HG02884 (cell line): Measurements from ENCODE around the gene PHACTR3.

Experiments used
- ATAC-seq: cut with Tn5 transposase; IDR thresholded peaks from one replicate; pipeline ENCODE4 v1.9.1; 2021; ENCODE audit warnings: mild to moderate bottlenecking, moderate library complexity; ENCODE audit not compliant: unreplicated experiment

Gene PHACTR3

DNA sequence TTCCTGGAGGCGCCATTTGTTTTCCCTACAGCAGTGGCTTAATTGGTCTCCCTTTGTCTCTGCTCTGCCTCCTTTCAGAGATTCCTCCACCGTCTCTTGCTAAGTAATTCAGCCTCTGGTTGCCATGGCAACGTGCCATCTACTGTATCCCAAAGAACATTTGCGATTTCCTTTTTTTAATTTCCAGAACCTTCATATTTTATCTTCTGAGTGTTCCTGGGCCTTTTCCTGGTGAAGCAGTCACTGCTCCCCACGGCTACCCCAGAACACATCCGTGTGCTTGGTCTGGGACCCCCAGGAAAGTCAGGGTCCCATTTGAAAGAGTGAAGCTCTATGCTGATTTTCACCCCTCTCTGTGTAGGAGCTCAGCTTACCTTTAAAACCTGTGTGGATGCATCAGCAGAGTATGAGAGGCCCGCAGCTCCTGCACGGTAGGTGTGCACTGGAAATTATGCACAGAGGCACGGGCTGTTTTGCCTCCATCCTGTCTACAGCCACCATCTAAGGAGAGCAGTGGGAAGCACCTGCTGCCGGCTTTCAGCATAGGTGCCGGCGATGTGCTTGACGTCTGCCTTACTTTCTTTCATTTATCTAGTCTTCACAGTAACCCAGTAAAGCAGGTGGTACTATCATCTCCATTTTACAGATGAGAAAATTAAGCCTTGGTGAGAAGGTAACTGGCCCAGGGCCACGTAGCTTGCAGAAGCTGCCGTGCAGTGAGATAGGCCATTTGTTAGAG lies 206.3 kb downstream of the PHACTR3 start:
- no peak for ATAC-seq

DNA sequence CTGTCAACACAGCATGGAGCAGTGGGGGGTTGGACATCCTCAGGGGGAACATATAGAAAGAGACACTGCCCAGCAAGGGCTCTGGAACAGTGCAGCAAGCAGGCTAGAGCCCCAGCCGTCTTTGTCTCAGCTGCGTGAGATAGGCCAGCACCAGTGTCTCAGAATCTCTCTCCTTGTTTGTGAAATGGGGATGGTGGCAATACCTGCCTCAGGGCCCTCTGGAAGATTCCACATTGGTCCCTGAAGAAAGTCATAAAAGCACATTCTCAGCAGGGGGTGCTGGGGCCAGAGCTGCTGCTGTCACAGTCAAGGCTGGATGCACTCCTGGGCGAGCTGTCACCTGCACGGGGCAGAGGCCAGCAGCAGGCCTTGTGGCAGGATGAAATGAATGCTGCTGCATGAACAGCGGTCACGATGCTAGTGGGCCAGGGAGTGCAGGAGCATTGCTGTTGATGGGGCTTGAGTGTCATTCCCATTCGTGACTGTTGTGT lies 207.4 kb downstream of the PHACTR3 start:
- no peak for ATAC-seq

DNA sequence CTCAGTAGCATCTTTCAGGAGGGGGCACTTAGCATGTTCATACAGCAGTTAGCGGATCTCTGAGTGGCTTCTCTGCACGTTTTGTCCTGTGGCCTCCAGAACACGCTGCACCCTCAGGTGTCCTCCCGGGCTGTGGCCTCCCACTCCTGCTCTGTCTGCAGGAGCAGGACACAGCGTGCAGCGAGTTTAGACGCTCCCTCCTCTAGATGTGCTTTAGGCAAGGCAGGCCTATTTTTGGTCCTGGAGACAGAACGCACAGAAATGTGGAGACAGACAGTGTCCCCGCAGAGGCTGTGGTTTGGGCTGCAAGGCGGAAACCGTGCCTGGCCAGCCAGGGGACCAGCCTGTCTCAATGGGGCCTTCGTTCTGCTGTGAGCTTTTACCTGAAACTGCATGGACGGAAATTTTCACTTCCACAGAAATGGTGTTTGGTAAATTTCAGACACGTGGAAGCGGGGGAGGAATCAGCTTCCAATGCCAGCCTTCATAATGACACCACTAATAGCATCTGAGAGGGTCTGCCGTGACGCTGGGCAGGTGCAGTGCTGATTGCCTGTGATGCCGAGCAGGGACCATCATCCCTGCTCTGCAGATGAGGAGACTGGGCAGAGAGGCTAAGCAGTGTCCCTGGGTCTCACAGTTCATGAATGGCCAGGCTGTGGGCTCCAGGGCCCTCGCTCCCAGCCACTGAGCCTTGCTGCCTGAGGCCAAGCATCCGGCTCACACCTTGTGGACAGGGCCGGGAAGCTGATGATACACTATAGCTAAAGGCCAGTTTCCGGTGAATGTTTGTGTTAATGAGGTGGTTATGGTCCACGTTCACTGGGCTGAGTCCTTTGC lies 208.2 kb downstream of the PHACTR3 start:
- ATAC-seq: no peak

DNA sequence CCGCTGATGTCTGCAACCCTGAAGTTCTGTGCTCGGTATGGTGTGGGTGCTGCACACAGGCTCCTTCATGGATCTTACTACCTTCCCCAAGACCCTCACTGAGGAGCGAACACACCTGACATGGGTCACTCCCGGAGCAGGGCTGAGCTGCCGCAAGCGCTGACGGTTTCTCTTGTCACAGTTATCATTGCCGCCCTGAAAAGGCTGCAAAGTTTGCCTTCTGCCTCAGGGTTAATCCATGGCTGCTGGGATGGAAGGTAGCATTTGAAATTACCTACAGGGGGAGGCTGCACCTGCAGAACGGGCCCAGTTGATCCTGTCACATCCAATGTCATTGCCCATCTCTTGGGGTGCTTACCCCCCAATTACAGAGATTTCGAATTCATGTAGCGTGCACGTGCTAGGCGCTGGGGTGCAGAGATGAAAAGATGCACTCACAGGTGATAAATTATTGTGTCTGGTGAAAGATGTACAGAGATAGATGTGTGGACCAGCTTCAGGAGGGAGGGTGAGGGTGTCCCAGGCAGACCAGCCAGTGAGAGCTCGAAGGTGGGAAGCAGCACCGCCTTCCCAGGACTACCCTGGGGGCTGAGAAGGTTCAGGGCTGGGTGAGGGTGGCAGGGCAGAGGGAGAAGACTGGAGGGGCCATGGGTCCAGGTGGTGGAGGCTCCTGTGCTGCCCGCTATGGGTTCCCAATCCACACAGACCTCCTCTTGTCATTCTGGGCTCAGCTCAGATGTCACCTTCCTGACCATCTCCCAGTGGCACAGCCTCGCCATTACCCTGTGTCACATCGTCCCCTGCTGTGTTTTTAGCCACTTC lies 209.0 kb downstream of the PHACTR3 start:
- ATAC-seq: no peak

DNA sequence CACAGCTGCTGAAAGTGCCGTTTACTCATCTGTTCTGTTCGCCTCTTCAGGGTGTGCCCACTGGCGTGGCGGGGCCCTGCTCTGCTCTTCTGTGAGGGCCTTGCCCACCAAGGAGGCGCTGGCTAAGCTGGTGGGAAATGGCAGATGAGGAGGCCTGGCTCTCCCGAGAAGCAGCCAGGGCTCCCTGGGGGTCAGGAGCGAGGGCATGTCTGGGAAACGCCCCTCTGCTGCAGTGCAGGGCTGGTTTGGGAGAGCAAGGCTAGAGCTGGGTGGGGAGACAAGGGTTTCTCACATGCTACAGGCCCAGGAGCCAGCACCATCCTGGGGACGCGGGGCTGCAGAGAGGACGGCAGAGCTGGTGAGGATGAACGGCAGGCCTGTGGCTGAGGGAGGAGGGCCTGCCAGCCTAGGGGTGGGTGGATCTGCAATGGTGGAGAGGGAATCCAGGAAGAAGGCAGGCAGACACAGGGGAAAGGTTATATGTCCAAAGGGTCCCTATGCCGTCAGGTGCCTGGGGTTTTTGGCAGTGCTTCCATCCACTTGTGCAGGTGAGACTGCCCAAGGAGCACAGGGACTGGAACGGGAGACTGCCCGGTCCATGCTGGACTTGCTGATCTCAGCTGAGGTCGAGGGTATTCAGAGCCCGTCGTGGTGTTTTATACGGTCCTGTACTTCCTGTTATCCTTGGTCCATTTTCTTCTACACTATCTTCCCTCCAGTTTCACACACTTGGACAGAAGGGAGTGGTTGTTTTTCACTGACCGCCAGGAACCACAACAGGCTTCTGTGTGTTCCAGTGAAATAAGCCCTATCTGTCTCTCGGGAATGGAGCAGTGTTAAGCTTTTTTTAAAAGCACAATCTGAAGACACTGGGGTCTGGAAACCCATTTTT lies 209.9 kb downstream of the PHACTR3 start:
- ATAC-seq: no peak

DNA sequence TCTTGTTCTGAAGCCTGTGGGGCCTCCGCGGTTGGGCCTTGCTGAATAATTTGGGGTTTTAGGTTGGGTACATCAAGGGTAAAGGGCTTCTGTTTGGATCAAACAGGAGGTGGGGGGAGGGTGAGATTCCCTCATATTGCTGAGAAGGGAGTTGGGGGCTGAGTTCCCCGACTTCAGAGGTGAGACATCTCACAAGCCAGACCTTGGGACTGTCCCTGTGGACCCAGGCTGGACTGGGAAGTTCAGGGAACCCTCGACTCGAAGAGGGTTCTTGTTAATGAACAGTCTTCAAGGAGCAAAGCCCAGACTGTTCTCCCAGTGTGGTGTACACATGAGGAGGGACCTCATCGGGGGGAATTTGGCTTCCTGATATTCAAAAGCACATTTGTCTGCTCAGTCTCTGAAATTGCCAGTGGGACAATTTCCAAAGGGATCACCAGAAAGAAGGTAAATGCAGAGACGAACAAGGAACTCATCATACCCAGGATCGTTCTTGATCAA lies 210.6 kb downstream of the PHACTR3 start:
- ATAC-seq: no peak

DNA sequence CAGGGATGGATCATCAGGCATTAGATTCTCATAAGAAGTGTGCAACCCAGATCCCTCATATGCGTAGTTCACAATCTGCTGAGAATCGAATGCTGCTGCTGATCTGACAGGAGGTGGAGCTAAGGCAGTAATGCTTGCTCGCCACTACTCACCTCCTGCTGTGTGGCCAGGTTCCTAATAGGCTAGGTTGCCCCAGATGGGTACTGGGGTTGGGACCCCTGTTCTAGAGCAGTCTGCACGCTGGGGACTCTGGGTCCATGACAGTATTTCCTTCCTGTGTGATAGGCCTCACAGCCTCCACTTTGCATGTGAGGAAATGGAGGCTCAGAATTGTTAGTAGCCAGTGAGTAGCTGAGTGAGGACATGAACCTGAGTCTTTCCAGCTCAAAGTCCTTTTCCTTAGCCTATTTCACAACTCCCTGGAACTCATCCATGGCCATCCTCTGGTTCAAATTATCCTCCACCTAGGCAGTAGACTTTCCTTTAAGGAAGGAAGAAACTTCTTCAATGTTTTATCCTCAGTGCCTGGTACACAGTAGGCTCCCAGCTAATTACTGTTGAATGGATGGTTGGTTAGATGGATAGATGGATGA lies 211.9 kb downstream of the PHACTR3 start:
- ATAC-seq: no peak

DNA sequence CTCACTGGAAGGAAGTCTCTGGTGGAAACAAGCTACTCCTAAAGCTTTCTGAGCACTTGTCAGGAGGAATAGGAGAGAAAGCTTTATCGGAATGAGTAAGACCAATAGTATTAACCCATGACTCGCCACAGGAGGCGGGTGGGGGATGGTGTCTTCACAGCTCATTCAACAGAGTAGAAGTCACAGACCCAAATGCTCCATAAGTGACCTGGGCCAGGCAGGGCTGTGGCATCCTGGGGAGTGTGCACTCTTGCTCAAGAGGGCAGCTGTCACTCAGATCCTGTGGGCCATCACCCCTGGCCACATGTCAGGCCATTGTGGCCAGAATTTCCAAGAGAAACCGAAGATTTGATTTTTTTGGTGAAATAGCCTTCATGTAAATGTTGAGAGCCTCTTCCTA lies 213.1 kb downstream of the PHACTR3 start:
- no peak for ATAC-seq

DNA sequence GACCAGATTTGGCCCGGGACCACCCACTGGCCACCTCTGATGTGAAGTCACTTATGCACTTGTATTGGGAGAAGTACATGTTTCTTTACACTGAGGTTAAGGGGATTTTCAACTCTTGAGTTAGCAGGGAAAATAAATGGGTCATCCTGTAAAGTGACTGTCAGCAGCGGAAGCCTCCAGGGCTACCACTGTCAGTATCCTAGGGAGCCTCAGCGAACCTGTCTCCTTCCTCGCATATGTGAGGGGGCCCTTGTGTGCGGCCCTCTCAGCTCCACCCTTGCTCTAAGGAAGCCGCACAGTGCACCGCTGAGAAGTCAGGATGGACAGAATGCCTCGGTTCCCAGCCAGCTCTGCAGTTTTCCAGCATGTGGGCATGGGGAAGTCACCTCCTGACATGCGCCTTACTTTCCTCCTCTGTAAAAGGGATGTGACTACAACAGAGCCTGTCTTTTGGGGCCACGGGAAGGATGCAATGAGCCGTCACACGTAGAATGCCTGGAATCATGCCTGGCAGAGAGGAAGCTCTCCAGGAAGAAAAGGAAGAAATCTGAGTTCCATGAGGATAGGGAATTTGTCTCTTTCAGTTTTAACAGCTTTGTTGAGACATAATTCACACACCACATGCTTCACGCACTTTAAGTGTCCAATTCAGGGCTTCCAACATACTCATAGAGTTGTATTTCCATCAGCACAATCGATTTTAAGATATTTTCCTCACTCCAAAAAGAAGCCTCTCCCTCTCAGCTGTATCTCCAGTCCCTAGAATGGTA lies 213.7 kb downstream of the PHACTR3 start:
- no peak for ATAC-seq

DNA sequence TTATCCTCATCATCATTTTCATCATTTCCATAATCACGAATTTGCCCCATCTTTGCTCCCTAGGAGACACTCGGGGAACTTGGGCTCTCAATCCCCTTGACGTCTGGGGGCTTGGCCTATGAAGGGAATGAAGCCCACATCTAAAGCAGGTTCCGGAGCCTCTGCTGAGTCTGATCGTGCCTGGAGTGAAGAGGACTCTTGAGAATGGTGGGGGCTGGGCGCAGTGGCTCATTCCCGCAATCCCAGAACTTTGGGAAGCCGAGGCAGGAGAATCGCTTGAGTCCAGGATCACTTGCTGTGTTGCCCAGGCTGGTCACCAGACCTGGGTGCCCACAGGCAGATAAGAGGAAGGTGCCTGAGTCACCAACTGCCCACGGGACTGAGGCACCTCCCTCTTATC lies 214.6 kb downstream of the PHACTR3 start:
- ATAC-seq: no peak

DNA sequence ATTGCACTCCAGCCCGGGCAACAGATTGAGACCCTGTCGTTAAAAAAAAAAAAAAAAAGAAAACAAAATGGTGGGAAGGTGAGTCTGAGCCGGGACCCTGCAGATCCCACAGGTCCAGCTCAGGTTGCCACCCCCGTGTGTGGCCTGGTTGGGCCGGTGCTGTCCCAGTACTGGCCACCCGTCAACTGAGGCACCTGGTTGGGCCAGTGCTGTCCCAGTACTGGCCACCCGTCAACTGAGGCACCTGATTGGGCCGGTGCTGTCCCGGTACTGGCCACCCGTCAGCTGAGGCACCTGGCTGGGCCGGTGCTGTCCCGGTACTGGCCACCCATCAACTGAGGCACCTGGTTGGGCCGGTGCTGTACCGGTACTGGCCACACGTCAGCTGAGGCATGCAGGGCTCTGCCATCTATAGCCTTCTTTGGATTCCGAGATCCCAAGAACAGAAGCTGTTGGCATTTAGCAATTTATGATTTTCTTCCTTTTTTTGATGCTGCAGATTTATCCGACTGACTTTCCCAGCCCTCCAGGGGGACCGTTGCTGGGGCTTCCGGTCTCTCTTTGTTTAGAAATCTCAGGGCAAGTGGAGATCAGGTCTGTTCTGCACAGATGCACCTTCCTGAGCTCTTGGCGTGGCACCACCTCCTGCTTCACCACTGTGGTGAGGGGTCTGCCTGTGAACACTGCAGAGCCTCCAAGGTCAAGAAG lies 215.3 kb downstream of the PHACTR3 start:
- ATAC-seq: no peak

DNA sequence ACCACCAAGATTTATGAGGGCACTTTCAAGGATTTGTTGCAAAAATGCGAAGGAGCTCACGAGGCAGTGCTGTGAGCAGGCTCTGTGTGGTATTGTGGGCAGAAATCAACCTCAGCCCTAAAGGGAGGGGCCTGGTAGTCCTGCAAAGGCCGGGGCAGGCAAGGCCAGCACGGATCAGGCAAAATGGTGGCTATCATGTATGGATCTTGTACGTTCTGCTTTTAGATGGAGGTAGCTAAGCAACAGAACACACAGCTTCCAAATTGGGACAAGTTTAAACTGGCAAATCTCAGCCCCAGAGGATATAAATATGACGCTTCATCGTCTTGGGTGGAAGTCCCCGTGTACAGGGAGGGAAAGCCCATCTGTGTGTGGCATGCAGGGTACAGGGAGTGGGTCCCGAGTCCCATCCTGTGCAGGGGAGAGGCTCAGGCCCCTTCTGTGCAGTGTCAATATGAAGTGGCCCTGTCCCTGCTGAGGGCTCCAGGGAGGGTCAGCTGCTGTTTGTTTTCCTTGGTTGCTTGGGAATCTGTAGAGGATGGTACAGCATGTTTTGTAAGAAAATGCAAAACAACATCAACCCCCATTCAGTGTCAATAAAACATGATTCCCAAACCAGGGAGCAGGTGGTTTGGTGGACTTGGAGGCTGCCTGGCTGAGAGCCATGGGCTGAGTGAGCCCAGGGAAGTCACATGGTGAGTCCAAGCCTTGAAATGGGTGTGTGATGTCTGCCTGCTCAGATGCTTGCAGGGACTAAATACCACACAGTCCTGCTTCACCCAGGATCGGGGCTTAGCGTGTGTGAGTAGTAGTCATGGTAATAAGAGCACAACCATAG lies 216.1 kb downstream of the PHACTR3 start:
- no peak for ATAC-seq

DNA sequence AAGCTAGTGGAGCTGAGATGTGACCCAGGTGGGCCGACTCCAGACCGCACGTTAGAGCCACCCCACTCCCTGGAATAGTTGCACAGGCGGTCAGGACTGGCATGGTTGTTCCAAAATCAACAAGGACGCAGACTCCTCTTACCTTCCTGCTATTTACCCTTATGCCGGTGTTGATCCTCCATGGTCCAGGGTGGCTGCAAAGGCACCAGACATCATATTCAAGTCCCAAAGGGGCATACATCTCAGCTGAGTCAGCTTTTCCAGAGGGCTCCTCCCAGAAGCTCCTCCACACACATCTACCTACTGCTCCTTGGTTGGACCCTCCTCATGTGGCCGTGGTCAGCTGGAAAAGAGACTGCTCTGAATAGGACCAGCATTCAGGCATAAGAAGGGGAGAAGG lies 216.9 kb downstream of the PHACTR3 start:
- no peak for ATAC-seq

DNA sequence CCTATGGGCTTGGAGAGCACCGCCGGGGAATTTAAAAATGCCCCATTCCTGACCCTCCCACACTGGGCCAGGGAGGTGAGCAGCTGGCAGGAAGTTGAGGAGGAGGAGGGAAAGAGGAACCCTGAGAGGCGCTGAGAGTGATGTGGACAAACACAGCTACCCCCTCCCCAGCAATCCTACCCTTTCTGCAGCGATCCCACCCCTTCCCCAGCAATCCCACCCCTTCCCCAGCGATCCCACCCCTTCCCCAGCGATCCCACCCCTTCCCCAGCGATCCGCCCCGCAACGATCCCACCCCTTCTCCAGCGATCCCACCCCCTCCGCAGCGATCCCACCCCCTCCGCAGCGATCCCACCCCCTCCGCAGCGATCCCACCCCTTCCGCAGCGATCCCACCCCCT lies 217.4 kb downstream of the PHACTR3 start:
- ATAC-seq: no peak

DNA sequence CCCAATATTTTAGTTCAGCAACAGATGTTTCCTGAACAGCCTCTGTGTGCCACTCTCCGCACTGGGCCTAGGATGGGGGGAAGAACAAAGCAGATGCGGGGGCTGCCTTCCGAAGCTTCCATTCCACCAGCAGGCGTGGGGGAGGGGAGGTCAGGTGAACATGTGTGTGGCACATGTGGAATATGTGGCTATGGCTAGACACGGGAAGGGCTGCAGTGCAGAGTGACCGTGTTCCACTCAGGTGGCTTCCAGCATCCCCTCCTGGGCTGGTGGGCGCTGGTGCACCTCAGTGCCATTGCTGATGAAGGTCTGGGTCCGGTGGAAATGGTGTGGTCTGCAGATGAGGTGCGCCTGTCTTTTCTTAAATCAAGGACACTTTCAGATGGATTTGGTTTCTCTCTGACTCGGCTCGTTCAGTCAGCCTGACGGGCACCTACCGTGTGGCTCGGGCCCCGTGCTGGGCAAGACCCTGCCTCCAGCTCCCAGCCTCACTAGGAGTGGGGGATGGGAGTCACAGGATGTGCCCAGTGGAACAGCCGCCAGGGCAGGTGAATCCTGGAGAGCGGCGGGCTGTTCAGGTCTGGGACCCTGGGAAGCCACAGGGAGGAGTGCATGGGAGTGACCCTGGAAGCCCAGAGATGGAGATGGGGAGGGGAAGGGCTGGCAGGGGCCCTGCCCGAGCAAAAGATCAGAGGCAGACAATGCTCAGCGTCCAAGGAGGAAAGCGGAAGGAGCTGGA lies 218.1 kb downstream of the PHACTR3 start:
- no peak for ATAC-seq

DNA sequence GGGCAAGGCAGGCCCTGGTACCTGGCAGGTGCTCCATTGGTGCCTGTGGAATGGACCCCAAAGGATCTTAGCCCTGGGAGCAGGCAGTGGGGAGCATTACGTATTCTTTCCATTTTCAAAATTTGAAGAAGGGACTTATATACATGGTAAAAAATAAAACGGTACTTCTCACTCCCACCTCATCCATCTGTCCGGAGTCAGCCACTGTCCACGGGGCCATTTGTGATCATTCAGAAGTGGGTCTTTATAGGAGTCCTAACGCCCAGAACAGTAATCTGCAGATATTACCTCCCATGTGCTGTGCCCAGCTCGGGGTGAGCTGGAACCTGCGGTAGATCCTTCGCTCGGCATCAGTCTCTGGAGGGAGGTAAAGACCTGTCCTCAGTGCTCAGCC lies 218.7 kb downstream of the PHACTR3 start:
- ATAC-seq: no peak
